HTERT RPE-1 (cell line): Measurements from ENCODE around the gene GRIK3.

Experiments
- in situ Hi-C: fragments of 300-500 bp; cut with MboI; formaldehyde crosslinking; loops from 4 replicates; pipeline ENCODE4 v1.14.3; 2020; ENCODE audit warnings: low sequenced_read_pairs

The GRIK3 gene

DNA sequence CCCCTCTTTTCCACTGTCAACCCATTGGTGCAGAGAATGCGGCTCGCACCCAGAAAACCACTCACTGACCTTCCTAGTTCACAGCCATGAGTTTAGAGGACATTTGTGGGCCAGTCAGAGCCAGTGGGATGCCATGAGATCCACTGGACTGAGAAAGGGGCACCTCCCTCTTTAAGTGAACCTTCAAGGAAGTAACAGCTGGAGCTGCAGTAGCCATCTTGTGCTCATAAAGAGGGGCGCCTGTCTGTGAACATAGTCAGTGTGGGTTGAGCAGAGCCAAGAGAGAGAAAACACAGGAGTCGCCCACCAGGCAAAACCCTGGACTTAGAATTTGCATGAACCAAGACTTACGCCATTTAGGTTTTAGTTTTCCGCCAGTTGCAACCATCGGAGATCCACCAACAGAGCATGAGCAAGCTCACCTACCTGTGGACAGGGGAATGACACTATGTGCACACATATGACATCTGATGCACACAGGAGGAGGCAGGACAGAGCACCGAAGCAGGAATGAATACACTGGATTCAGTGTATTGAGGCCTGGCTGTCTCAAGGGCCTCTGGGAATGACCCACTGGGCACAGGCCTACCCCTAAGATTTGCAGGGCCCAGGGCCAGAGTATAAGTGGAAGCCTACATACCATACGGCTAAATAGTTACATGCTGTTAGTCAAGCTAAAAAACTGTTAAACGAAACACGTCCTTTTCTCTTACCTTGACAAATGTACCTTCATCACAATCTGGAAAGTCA, 151.6 kb downstream of the GRIK3 start:
- in situ Hi-C loops, result no loop called here

DNA sequence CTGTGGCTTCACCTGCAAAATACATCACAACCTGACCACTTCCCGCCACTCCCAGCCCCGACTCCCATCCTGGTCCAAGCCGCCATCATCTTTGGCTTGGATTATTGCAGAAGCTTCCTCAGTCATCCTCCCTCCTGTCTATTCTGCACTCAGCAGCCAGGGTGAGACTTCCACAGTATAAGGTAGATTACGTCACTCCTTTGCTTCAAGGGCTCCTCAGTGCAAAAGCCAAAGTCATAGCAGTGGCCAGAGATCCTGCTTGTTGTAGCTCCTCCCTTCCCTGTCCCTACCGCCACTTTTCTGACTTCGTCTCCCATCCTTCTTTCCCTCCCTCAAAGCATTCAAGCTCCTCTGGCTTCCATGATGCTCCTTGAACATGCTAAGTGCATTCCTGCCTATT, 152.8 kb downstream of the GRIK3 start:
- in situ Hi-C loops, result no loop called here

DNA sequence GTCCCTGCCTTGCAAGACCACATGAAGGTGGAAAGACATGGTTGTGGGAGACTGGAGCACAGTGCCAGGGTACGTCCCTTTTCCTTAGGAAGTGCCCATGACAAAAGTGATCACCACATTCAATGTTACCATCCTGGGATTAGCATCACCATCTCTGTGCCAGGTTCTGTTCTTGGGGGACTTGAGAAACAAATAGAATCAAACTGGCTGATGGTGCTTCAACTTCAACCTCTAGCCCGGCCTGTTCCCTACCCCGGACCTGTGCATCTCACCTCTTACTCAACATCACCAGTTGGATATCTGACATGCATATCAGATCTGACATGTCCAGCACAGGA, 153.3 kb downstream of the GRIK3 start:
- in situ Hi-C loops, result no loop called here

DNA sequence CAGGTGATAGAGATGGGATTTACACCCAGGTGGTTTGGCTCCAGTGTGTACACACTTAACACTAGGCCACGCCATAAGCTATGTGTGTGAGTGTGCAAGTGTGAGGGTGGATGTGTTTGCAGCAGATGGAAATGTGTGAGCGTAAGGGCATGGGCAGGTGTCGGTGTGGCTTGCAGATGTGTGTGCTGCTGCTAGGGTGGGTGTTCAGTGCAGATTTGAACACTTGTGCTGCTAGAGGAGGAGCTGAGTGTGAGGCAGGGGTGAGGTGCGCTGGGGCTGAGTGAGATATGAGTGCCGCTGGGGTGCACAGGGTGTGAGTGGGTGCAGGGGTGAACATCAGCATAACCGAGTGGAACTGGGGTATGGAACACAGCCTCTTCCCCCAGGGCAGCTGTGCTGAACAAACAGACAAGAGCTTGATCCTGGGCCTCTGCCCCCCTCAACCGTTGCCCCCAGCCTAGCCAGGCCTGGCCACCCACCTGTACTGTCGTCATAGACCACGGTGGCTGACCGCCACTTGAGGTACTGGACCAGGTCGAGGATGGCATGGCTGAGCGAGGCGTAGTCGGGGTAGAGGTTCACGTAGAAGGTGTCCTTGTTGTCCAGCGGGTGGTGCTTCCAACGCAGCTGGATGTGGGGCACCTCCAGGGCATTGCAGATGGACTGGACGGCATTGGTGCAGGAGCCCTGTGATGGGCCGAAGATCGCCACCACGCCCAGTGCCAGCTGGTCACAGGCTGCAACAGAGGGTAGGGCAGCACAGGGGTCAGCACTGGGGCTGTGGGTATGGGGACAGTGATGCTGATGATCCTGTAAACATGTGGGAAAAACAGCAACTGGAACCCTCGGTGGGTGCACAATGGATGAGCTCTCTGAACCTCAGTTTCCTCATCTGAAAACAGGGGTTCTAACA, 153.9 kb downstream of the GRIK3 start:
- in situ Hi-C loops, result no loop called here

DNA sequence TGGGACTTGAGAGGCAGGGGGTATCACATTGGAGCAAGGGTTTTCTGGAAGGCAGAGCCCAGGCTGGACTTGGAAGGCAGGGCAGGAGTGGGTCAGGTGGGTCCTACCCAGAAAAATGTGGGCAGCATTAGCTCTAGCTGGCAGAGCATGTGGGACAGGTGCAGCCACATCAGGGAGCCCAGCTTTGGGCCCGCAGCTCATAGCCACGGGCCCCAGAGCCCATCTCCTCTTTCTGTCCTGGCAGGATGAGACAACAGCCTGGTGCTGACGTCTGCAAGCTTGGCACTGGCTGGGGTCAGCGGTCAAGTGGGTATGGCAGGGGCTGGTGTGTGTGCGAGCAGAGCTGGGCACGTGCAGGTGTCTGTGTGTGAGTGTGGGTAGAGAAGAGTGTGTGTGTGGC, 154.7 kb downstream of the GRIK3 start:
- in situ Hi-C loops, result no loop called here

DNA sequence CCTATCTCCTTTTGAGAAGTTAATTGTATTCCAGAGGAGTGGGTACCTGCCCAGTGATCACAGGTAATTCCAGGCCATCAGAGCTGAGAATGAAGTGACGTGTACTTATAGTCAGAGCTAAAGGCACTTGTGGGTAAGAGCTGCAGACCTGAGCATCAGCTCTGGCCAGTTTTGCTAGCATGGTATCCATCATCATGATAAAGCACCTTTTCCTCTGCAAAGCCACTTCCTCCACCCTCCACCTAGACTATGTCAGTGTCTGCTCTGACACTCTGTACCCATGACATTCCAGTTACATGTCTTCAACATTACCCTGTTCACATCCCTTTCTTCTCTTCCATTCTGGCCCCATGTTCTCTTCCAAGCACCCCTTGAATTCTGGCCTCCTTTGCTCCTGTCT, 157.3 kb downstream of the GRIK3 start:
- in situ Hi-C loops, result no loop called here

DNA sequence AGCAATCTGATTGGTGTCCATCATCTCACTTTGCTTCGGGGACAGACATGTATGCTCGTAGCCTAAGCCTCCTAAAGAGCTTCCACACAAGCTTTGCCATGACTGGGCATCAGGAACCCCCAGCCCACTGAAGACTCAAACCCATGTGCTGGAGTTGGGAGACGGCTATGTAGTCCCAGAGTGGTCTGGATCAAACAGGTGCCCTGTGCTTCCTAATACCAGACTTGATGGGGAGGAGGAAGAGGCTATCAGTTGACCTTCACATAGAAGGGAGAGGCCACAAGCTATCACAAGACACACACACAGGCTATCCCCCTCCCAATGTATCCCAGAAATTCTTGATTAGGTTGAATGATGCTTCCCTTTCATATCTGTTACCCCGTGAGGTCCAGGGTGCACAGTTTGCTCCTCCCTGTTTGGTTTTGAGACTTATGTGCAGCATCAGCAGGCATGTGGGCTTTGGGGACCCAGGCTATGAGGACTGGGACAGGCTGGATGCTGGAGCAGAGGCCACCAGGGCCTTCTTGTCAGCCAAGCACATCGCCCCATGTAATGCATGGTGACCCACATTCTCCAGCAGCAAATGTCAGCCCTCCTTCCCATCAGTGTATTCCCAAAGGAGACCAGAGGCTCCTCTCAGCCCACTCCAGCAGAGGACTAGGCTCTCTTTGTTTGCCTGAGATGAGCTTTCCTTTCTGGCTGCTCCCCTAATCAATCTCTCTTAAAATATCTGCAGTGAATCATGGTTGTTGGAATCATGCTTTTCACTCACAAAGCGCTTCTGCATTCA, 159.8 kb downstream of the GRIK3 start:
- in situ Hi-C loops, result no loop called here

DNA sequence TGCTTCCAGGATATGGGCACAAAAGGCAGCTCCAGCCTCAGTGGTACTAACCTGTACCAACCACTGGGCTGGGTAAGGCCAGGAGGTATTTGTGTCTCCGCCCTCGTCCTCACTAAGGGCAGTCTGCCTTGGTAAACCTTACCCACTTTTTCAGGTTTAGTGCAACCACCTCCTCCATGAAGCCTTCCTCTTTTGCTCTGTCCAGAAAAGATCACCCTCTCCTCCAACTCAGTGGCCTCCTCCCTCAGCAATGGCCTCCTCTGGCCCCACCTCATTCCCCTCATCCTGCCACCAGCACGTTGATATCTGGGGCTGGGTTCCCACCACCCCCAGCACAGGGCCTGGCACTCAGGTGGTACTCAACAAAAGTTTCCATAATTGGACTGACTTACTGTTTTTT, 161.5 kb downstream of the GRIK3 start:
- in situ Hi-C loops, result no loop called here

DNA sequence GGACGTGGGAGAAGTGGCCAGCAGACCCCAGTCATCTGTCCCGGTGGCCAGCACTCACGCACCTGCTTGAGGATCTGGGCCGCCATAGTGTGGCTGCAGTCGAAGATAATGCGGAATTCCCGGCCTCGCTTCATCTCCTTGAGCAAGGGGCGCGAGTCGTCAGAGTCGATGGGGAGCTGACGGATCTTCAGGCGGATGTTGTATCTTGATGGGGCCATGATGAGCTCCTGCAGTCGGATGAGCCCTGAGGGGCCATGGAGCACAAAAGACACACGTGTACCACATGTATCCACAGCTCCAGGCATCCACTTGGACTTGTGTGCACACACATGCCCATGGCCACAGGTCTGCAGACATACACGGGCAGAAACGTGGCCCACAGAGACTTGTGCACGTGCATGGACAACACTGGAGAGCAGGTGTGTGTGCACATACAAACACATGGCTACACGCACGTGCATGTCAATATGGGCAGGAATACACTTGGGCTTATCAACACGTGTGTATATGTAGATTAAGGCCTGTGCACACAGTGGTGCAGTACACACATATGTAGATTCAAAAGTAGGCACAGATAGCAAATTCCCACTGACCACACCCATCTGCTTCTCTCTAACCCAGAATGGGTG, 162.1 kb downstream of the GRIK3 start:
- in situ Hi-C loops, result no loop called here

DNA sequence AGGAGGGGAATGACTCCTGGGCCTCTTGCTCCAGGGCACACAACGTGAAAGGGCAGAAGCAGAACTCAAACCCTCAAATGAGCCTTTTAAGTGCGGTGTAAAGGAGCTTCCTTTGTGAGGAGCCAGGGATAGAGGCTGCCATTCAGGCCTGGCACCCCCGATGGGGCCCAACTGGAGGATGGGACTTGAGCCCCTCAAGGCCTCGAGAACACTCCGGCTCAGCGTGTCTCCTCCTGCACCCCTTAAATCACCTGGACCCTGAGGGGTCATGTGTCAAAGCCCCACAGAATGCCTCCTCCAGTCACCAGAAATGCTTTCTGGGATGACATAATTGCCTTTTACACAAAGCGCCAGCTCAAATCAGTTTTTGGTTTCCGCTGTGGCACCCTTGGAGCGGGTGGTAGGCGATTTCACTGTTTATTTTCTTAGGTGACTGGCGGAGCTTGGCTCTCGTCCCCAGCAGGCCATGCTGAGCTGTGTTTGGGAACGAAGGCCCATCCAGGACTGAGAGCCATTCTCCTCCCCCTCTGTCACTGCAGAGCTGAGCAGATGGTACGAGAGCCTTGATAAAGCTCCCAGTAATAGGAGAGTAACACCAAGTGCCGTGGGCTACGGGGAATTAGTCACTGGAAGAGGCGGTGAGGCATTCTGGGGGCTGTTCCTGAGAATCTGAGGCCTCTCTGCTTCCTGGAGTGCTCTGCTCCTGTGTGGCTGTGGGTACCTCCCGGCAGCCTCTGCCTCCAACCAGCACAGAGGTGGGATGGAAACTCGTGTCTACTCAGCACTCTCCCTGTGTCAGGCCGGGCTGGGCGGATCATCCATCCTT, 163.0 kb downstream of the GRIK3 start:
- in situ Hi-C loops, result no loop called here

DNA sequence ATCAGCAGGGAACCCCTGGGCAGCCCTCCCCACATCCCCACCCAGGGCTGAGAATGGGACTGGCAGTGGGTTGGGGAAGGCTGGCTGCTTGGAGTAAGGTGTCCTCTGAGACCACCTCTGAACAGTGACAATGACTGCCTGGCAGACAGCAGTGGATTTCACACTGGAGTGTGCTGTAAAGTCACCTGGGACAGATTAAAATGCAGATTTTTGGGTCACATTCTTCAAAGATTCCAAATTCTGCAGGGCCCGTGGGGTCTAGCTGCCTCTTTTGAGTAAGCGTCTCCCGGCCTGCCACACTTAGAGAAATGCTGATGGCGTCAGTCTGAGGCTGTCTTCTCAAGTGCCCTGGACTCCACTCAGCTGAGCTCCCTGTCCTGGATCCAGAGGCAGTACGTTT, 164.5 kb downstream of the GRIK3 start:
- in situ Hi-C loops, result no loop called here

DNA sequence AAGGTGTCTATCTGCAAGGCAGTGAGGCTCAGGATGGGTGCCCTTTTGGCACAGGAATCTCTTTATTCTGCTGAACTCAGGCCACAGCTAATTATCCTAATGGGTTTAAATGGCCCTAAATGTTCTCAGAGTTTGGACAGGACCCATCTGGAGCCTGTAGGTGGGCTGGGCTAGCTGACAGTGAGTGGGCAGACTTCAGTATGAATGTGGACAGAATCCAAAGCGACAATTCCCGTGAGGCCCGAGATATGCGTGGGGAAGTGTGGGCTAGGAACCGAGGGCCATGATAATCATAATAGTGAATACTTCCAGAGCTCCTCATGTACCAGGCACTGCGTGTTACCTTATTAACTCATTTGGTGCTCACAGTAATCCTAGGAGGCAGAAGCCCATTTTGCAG, 165.3 kb downstream of the GRIK3 start:
- in situ Hi-C loops, result no loop called here

DNA sequence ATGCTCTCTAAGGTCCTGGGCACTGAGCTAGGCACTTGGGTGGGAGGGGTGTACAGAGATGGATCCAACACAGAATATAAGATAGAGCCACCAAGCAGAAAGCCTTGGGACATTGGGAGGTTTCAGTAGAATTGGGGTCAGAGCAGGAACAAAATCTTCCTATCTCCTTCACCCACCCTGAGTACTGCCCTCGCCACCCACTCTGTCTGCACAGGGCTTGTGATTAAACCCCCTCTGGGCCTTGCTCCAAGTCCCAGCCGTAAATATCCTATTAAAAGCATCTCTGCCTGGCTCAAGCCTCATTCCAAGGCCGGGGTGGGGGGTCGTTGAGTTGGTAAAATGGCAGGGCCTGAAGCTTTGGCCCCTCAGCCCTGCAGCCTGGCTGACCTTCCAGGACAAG, 166.7 kb downstream of the GRIK3 start:
- in situ Hi-C loops, result no loop called here

DNA sequence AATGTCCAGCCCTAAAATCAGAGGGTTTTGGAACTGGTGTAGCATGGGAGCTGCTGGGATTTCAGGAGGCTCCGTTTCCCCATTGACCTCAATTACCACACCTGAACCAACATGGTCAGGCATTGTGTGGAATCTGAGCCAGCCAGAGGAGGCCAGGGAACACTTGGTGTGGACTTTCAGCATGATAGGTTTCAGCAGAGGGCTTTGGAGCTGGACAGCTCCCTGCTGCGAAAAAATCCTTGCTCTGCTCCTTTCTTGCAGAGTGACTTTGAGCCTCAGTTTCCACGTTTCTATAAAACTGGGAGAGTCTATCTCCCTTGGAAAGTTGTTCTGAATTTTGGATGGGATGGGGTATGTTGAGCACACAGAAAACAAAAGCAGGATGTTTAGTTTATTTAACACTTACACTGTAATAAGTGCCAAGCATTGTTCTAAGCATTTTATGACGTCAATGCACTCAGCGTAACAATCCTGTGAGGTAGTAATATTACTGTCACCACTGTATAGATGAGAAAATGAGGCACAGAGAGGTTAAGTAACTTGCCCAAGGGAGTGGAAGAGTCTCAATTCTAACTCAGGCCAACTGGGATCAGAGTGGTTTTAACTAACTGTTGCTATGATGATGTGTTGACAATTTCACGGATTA, 168.0 kb downstream of the GRIK3 start:
- in situ Hi-C loops, result no loop called here

DNA sequence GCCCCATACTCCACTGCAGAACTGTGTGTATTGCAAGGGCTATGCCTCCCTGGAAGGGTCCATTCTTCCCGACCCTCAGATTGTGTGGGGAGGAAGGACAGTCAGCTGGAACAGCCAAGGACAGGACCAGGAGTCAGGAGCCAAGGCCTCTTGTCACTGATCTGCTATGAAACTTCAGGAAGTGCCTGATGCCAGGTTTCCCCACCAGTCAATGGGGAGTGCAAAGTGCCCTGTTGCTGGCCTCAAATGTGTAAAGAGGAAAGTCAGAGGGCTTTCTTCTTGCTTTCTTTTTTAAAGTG, 168.8 kb downstream of the GRIK3 start:
- in situ Hi-C loops, result no loop called here

DNA sequence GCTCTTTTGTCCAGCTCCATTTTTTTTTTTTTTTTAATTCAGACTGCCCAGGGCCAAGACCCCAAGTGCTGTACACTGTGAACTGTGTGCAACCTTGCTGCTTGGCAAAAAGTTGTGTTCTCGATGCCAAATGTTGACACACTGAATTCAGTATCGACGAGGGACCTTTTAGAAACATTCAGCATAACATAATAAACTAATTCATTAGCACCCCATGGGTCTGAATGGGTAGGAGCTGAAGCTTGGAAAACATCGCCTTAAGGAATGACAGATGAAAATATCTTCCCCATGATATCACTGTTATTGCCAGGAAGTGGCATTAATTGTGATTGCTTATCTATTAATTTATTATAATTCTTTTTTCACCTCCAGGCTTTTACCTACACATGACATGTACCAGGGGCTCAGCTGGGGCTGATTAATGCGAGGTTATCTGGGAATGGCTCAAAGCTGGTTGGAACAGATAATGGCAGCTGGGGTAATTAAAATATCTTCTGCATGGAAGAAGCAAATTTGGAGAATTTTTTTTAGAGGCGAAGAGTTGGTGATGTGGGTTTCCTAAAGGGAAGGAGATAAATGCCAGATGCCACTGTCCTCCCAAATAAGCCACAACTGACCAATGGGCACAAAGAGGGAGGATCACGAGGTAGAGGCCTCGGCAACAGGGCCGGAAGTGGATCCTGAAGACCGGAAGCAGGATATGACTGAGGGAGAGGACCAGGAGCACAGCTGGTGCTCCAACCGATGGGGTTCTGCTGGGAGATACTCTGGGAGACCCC, 169.3 kb downstream of the GRIK3 start:
- in situ Hi-C loops, result no loop called here

DNA sequence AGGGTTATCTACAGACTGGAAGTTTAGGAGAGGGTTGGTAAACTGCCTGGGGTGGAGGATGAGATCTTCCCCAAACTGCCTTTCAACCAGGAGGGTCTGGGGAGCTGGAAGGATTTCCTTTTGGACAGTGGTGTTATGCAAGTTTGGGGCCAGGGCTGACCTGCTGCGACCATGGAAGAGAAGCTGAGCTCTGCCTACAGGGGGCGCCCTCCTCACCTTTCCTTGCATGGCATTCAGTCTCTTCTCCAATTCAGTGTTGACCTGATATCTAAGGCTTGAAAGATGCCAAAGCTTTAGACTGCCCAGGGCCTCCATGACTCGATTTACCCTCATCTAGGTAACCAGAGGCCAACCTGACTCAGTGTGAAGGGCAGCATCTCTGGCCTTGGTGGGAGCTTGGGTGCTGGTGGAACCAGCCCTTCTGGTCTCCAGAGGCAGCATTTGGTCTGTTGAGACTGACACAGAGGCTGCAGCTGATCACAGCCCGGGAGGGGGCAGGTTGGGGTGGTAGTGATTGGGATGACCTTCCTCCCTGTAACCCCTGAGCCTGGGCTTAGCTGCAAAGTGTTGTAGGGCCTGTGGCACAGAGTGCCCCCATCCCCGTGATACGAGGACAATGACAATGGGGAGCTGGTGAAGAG, 170.0 kb downstream of the GRIK3 start:
- in situ Hi-C loops, result no loop called here

DNA sequence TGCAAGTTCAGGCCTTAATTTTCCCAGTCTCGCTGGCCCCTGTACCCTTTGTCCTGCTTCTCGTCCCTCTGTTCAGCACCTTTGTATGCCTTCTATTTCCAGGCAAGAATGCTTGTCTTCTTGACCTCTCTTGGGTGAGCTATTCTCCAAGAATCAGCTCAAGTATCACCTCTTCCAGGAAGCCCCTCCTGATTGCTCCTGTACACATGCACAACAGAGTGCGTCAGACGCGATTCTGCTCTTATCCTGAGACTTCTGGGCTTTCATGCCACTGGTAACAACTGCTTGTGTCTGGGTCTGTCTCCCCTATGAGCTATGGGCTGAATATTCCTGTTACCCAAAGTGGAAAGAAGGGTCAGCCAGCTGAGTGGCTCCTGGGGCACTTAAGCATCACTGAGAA, 170.8 kb downstream of the GRIK3 start:
- in situ Hi-C loops, result no loop called here

DNA sequence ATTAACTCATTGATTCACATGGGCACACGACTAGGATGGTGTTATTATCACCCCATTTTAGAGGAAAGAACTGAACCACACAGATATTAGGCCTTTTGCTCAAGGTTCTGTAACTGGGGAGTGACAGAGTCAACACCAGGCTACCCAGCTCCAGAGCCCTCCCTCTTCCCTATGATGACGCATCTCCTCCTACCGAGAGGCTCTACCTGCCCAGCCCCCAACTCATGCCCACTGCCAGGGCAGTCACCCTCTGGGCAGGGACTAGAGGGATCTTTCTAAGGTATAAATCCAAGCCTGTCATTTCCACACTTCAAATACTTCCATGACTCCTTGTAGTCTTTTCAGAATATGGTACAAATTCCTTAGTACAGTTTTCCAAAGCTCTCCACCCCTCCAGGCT, 171.3 kb downstream of the GRIK3 start:
- in situ Hi-C loops, result no loop called here
